DOHH2 (cell line): Measurements from ENCODE around the gene CFAP46.

Experiments
- CTCF ChIP-seq: fragments of 200-600 bp; sonication (generic); IDR thresholded peaks from one replicate; pipeline ENCODE4 v1.5.1; 2014; ENCODE audit warnings: antibody characterized with exemption, mild to moderate bottlenecking, low read depth, low read length; ENCODE audit not compliant: poor library complexity, severe bottlenecking
- EZH2phosphoT487 ChIP-seq: fragments of 200-600 bp; sonication (generic); IDR thresholded peaks from 2 replicates; pipeline ENCODE4 v1.6.1; 2017; ENCODE audit warnings: borderline replicate concordance, mild to moderate bottlenecking, antibody characterized with exemption, low read length, moderate library complexity, mixed read lengths

GRCh38 chr10:132758865-132759264 is 183.5 kb downstream of the CFAP46 start:
- TF ChIP-seq CTCF (no peak), EZH2phosphoT487 (no peak)
